Keratinocyte (primary cell): ENCODE data around the gene SPAG9.

Source experiments
- CTCF ChIP-seq, 3 experiments: IDR thresholded peaks in 1 of 3; conservative IDR thresholded peaks in 1 of 3; optimal IDR thresholded peaks in 1 of 3; 2 replicates in 2 of 3; 3 replicates in 1 of 3; pipeline versions ENCODE3 to v1.5.1; 2011; ENCODE audit warnings: low read length in 3 of 3, mild to moderate bottlenecking in 3 of 3, moderate library complexity in 2 of 3, control low read depth in 1 of 3, inconsistent platforms in 1 of 3; ENCODE audit not compliant: insufficient read depth in 2 of 3; ENCODE audit errors: extremely low read depth in 1 of 3
- EZH2 ChIP-seq: IDR thresholded peaks from one replicate; pipeline ENCODE4 v1.6.1; 2012; ENCODE audit warnings: inconsistent platforms, mild to moderate bottlenecking, low read length, moderate library complexity

- TF ChIP-seq CTCF (optimal IDR thresholded peaks at IDR 0.05 in 1 of 3, IDR thresholded peaks at IDR 0.05 in 1 of 3, conservative IDR thresholded peaks at IDR 0.05 in 1 of 3; ENCODE audit: extremely low read depth in 1 of 3, insufficient read depth in 2 of 3, low read length in 3 of 3) = no peak
- TF ChIP-seq EZH2 = no peak
These were observed 63.1 kb downstream of the SPAG9 start for GRCh38 chr17:51057534-51057933.
